SK-N-SH (cell line): Measurements from ENCODE around the gene RUSC2.

Source experiments
- CTCF ChIP-seq: fragments of 200-600 bp; sonication (generic); IDR thresholded peaks from 2 replicates; pipeline ENCODE4 v1.6.1; 2017; ENCODE audit warnings: antibody characterized with exemption, mild to moderate bottlenecking, moderate library complexity
- ELF1 ChIP-seq: IDR thresholded peaks from 2 replicates; pipeline ENCODE4 v1.4.0; 2012
- FOXM1 ChIP-seq: IDR thresholded peaks from 2 replicates; pipeline ENCODE4 v1.4.0; 2012; ENCODE audit warnings: low read depth, mild to moderate bottlenecking
- JUND ChIP-seq: IDR thresholded peaks from 2 replicates; pipeline ENCODE4 v1.4.0; 2012
- MXI1 ChIP-seq: IDR thresholded peaks from 2 replicates; pipeline ENCODE4 v1.6.1; 2012; ENCODE audit warnings: mild to moderate bottlenecking, low read depth, low read length, improper control_type of control experiment
- PBX3 ChIP-seq: IDR thresholded peaks from 2 replicates; pipeline ENCODE4; 2012
- POLR2AphosphoS5 ChIP-seq: IDR thresholded peaks from 2 replicates; pipeline ENCODE4 v1.6.1; 2012; ENCODE audit warnings: low read depth, low read length
- TAF1 ChIP-seq: IDR thresholded peaks from 2 replicates; pipeline ENCODE4 v1.6.1; 2012; ENCODE audit warnings: low read depth, mild to moderate bottlenecking, low read length, moderate library complexity, borderline replicate concordance
- USF1 ChIP-seq: IDR thresholded peaks from 2 replicates; pipeline ENCODE4 v1.4.0; 2012; ENCODE audit warnings: low read depth, borderline replicate concordance
- USF2 ChIP-seq: fragments of 150-350 bp; IDR thresholded peaks from 2 replicates; pipeline ENCODE4 v1.6.1; 2017; ENCODE audit warnings: antibody characterized with exemption, low read length, low read depth, borderline replicate concordance
- YY1 ChIP-seq: IDR thresholded peaks from 2 replicates; pipeline ENCODE4 v1.4.0; 2012; ENCODE audit warnings: low read depth, mild to moderate bottlenecking

GRCh38 chr9:35488566-35489312, 1.2 kb upstream of the RUSC2 start:
- no peak for TF ChIP-seq FOXM1
- TF ChIP-seq JUND = no peak
- no peak for TF ChIP-seq POLR2AphosphoS5
- TF ChIP-seq CTCF = no peak
- no peak for TF ChIP-seq MXI1
- TF ChIP-seq USF1 = no peak
- no peak for TF ChIP-seq YY1
- TF ChIP-seq ELF1 = no peak
- no peak for TF ChIP-seq USF2
- TF ChIP-seq TAF1 = no peak
- no peak for TF ChIP-seq PBX3
